HUES64 (cell line): ENCODE data around the gene TNC.

Source experiments
- H3K27ac ChIP-seq: 2 replicates; pipeline ENCODE4 v1.7.0; 2013; ENCODE audit warnings: low read depth, low read length, inconsistent platforms
- H3K27me3 ChIP-seq: 2 replicates; pipeline ENCODE4 v1.6.1; 2013; ENCODE audit warnings: mild to moderate bottlenecking, low read length; ENCODE audit not compliant: insufficient read depth
- H3K36me3 ChIP-seq: 2 replicates; pipeline ENCODE4 v1.6.1; 2013; ENCODE audit warnings: mild to moderate bottlenecking, low read length; ENCODE audit not compliant: insufficient read depth
- H3K4me1 ChIP-seq: 2 replicates; pipeline ENCODE4 v1.6.1; 2013; ENCODE audit warnings: mild to moderate bottlenecking, low read length, moderate library complexity; ENCODE audit not compliant: insufficient read depth
- H3K4me3 ChIP-seq: 2 replicates; pipeline ENCODE4 v1.5.1; 2013; ENCODE audit warnings: mild to moderate bottlenecking, low read length, moderate library complexity
- H3K9ac ChIP-seq: 2 replicates; pipeline ENCODE4 v1.6.1; 2013; ENCODE audit warnings: mild to moderate bottlenecking, low read depth, low read length
- H3K9me3 ChIP-seq: 2 replicates; pipeline ENCODE4 v1.6.1; 2013; ENCODE audit warnings: low read depth, low read length; ENCODE audit not compliant: insufficient read depth
- WGBS: fragments of 150-250, 120-280 bp; methylation state at CpG from one replicate; pipeline ENCODE4 v1.1.7; 2013; ENCODE audit warnings: missing lambda C conversion rate; 5-methylcytosine and 5-hydroxymethylcytosine counted together

The TNC gene

DNA sequence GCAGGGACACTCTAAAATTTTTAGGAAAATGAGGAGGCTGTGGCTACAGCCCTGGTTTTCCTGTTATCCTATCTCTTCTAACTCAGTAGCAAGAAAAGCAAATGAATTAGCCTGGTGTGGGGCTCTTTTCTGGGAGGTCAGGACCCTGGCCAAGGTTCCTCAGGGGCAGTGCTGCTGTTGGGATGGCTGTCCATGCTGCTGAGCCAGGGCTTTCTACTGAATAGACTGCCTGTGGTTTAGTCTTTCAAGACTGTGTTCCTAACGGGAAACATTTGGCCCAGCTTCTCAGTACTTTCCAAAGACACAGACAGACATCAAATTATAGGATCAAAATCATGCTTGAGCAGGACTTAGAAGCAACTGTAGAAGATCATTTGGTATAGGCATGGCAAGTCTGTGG lies 18.1 kb downstream of the TNC start:
- 47% methylated on average over 1 of the region's 1 CpG for WGBS
- Histone ChIP-seq H3K27ac (no peak overlapping the region), H3K4me1 (peaks cover 9% of the 10 kb centered on the region)

DNA sequence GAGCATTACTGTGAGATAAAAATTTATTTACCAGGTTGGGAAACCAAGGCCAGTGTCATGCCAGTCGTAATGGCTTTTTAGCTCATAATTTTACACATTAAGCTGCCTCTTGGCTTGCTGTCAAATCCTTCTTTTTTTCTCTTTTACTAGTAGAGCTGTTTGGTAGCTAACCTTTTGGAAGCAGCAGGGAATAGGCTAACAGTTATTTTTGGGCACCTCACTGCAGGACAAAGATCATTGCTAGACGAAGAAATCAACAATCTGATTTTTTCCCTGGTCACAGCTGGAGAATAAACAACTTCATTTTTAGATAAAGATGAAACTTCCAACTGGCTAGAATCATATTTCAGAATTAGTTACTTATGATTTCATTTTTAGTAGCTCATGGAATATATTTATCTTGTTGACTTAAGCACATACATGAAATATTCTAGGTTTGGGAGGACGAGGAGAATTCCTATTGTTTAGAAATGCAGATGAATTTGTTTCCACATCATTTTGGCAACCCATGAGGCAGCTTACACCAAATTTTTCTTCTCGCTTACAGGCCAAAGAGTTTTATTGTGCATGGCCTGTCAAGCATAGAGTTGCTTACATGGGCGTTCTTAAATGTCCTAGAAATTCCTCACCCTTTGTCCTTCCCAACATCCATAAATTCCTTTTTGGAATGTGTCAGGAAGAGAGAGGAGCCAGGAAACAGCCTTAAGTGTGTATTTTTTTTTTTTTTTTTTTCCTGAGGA lies 19.6 kb downstream of the TNC start:
- Histone ChIP-seq H3K4me1 (peaks cover 21% of the 10 kb centered on the region), H3K4me3 (no peak overlapping the region), H3K36me3 (no peaks in the 10 kb centered on the region), H3K9ac (no peak overlapping the region), H3K9me3 (no peaks in the 10 kb centered on the region), H3K27ac (no peak overlapping the region), H3K27me3 (0 out of 2 replicates have a peak, but pooled peaks cover 4% of the 10 kb centered on the region)
- WGBS = 79% methylated on average over 4 of the region's 5 CpGs

More for the DNA sequence above, 18.1 kb downstream of the TNC start:
- H3K9ac ChIP-seq = no peak overlapping the region
- no peak overlapping the region for H3K4me3 ChIP-seq
- 0 out of 2 replicates have a peak, but pooled peaks cover 4% of the 10 kb centered on the region for H3K27me3 ChIP-seq
- no peaks in the 10 kb centered on the region for H3K9me3 ChIP-seq
- H3K36me3 ChIP-seq = no peaks in the 10 kb centered on the region

DNA sequence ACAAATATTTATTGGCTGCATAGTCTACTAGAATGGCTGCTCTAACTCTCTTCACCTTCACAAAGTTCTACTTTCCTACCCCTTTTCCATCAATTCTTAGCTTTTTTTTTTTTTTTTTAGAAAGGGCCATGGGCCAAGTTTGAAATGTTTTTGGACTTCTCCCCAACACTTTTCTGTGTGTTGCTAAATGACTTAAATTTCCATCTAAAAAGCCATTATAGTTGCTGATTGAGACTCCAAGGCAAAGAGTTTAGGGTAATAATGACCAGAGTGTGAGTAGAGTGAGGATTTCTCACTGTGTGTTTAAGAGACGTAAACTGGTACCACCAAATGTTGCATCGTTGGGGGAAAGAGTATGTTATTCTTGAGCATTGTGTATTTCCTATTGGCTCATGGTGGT lies 24.4 kb downstream of the TNC start:
- H3K9me3 ChIP-seq = no peaks in the 10 kb centered on the region
- peak overlapping the region; percentile 9; the same call in 1 of the 2 replicates for H3K27ac ChIP-seq
- 70% methylated on average over 2 of the region's 2 CpGs for WGBS
- H3K9ac ChIP-seq = no peak overlapping the region
- no peak overlapping the region for H3K4me3 ChIP-seq
- H3K36me3 ChIP-seq = no peaks in the 10 kb centered on the region; the same call in 1 of the 2 replicates
- H3K27me3 ChIP-seq = peaks cover 8% of the 10 kb centered on the region; the same call in 1 of the 2 replicates
- peaks cover 25% of the 10 kb centered on the region for H3K4me1 ChIP-seq

DNA sequence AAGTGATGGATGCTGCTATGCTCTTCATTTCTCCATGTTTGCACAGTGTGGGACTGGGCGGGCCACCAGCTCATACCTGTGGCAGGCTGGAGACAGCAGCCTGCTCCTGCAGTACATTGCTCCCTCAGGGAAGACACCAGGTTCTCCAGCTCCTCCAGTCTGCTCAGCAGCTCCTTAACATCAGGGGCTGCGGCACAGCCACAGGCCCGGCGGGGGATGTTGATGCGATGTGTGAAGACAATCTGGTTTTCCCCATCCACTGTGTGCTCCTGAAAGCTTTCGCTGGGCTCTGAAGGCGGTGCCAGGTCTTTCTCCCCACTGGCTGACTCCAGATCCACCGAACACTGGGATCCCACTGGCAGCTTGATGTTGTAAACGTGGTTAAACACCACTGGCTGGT lies 27.5 kb downstream of the TNC start:
- peaks cover 21% of the 10 kb centered on the region for H3K4me1 ChIP-seq
- no peaks in the 10 kb centered on the region for H3K9me3 ChIP-seq
- H3K27ac ChIP-seq = no peak overlapping the region
- H3K9ac ChIP-seq = no peak overlapping the region
- H3K4me3 ChIP-seq = no peak overlapping the region
- WGBS = 96% methylated on average over 9 of the region's 9 CpGs
- H3K27me3 ChIP-seq = peaks cover 4% of the 10 kb centered on the region; the same call in 1 of the 2 replicates
- peaks cover 9% of the 10 kb centered on the region; the same call in 1 of the 2 replicates for H3K36me3 ChIP-seq

DNA sequence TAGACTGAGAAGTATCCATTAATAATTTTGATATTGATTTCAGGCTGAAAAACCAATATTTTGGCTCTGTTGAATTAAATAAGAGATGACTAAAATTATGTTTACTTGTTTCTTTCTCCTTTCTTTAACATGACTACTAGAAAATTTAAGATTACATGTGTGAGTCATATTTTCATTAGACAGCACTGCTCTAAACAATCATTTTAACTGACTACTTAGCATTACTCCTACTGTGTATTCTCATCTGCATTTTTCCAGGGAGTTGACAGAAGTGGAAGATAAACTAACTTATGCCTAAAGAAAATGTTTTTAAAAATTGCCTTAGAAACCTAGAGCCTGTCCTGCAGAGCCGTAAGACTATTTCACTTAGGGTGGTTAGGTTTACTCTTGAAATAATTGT lies 29.1 kb downstream of the TNC start:
- Histone ChIP-seq H3K9me3 (no peaks in the 10 kb centered on the region), H3K9ac (no peak overlapping the region), H3K4me3 (no peak overlapping the region), H3K4me1 (peaks cover 12% of the 10 kb centered on the region), H3K27ac (no peak overlapping the region), H3K36me3 (peaks cover 12% of the 10 kb centered on the region; the same call in 1 of the 2 replicates), H3K27me3 (peaks cover 4% of the 10 kb centered on the region; the same call in 1 of the 2 replicates)
- 96% methylated on average over 1 of the region's 1 CpG for WGBS

DNA sequence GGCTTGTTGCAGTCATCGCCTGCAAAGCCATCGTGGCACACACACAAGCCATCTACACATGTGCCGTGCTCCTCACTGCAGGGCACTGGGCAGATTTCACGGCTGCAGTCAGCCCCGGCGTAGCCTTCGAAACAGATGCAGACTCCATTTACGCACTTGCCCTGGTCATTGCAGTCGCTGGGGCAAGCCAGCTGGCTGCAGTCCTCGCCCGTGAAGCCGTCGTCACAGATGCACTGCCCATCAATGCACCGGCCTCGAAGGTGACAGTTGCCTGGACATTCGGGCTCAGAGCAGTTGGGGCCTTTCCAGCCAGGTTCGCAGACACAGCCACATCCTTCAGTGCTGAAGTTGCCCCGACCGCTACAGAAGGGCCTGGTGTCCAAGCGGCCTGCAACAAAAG lies 31.1 kb downstream of the TNC start:
- Histone ChIP-seq H3K36me3 (peaks cover 18% of the 10 kb centered on the region; the same call in 1 of the 2 replicates), H3K9ac (no peak overlapping the region), H3K9me3 (no peaks in the 10 kb centered on the region), H3K4me3 (no peak overlapping the region), H3K27ac (no peak overlapping the region), H3K27me3 (peaks cover 4% of the 10 kb centered on the region; the same call in 1 of the 2 replicates), H3K4me1 (no peaks in the 10 kb centered on the region)
- WGBS = 95% methylated on average over 20 of the region's 20 CpGs

DNA sequence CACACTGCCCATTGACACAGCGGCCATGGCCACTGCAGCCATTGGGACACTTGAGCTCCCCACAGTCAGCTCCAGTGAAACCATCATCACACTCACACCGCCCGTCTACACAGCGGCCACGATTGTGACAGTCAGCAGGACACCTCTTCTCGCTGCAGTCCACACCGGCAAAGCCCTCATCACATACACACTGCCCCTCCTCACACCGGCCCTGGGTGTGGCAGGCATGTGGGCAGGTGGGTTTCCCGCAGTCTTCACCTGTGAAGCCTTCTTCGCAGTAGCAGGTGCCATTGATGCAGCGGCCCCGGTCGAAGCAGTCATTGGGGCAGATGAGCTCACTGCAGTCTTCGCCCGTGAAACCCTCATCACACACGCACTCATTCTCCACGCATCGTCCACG lies 31.5 kb downstream of the TNC start:
- peaks cover 20% of the 10 kb centered on the region; the same call in 1 of the 2 replicates for H3K36me3 ChIP-seq
- 97% methylated on average over 19 of the region's 19 CpGs for WGBS
- no peak overlapping the region for H3K9ac ChIP-seq

DNA sequence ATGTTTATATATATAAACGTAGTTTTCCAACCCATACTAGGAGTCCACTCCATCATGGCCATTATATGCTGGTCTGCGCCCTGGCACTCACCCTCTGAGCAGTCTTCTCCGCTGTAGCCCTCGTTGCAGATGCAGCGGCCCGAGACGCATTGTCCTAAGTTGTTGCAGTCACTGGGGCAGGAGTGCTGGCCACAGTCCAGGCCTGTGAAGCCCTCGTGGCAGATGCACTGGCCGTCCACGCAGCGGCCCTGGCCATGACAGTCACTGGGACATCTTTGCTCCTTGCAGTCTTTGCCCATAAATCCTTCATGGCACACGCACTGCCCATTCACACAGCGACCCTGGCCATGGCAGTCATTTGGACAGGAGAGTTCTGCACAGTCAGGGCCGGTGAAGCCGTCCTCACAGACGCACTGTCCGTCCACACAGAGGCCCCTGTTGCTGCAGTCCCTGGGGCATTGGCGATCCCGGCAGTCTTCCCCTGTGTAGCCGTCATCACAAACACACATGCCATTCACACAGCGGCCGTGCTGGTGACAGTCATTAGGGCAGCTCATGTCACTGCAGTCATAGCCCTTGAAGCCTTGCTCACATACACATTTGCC lies 32.1 kb downstream of the TNC start:
- Histone ChIP-seq H3K9ac (no peak overlapping the region), H3K27ac (no peak overlapping the region), H3K4me1 (no peaks in the 10 kb centered on the region), H3K9me3 (no peaks in the 10 kb centered on the region), H3K36me3 (peaks cover 23% of the 10 kb centered on the region; the same call in 1 of the 2 replicates), H3K27me3 (no peaks in the 10 kb centered on the region), H3K4me3 (no peak overlapping the region)
- 95% methylated on average over 22 of the region's 22 CpGs for WGBS

More for the DNA sequence above, 31.5 kb downstream of the TNC start:
- H3K27ac ChIP-seq = no peak overlapping the region
- H3K9me3 ChIP-seq = no peaks in the 10 kb centered on the region
- H3K27me3 ChIP-seq = peaks cover 1% of the 10 kb centered on the region; the same call in 1 of the 2 replicates
- H3K4me3 ChIP-seq = no peak overlapping the region
- H3K4me1 ChIP-seq = no peaks in the 10 kb centered on the region

DNA sequence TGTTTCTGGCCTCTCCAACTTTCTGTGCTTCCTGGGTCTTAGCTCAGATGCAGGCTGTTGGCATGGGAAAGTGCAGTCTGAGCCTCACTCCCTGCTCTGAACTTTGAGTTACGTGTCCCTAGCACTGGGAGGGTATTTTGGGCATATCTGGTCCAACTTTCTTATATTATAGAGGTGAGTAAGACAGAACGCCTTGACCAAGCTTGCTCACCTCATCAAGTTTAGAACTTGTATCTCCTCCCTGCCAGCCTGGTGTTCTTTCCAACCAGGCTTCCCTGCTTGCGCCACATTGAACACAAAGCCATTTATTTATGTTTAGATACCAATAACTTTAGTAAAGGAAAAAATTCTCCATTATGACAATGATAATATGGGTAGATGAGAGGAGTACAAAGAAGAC lies 33.2 kb downstream of the TNC start:
- Histone ChIP-seq H3K9me3 (no peaks in the 10 kb centered on the region), H3K36me3 (peaks cover 23% of the 10 kb centered on the region; the same call in 1 of the 2 replicates), H3K4me3 (no peak overlapping the region), H3K9ac (no peak overlapping the region), H3K27me3 (no peaks in the 10 kb centered on the region), H3K4me1 (peaks cover 5% of the 10 kb centered on the region; the same call in 1 of the 2 replicates), H3K27ac (no peak overlapping the region)
- 91% methylated on average over 2 of the region's 3 CpGs for WGBS

DNA sequence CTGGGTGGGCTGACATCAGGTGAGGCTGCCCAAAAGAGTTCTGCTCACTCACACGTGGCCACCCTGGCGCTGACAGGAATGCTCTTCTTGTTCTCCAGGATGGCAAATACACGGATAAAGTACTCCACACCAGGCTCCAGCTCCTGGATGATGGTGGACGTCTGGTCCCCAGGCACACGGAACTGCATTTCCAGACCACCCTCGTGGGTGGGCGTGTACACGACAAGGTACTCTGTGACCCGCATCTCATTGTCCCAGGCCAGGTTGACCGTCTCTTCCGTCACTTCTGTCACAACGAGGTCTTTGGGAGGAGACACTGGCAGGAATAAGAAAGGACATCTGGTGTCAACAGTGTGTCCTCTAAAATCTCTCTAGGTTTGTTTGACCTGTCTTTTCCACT lies 33.8 kb downstream of the TNC start:
- Histone ChIP-seq H3K27me3 (no peaks in the 10 kb centered on the region), H3K9me3 (no peaks in the 10 kb centered on the region), H3K27ac (no peak overlapping the region), H3K4me3 (no peak overlapping the region), H3K36me3 (peaks cover 27% of the 10 kb centered on the region; the same call in 1 of the 2 replicates), H3K4me1 (peaks cover 5% of the 10 kb centered on the region; the same call in 1 of the 2 replicates), H3K9ac (no peak overlapping the region)
- WGBS = 94% methylated on average over 12 of the region's 12 CpGs

DNA sequence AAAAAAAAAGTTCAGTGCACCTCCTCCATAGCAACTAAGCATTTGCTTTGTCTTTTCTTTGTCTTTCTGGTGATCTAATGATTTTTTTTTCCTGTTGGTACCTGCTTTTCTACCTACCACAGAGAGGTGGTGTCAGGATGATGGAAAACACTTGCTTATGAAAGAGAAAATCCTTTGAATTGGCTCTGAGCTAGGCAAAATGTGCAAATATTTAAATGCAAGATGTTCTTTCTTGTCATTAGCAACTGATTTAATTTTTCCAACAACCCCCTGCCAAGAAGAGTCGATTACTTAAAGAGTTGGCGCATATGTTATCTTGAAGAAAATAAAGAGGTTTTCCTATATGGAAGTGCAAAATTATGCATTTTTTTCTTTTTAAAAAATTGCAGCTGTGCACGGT lies 37.7 kb downstream of the TNC start:
- peaks cover 5% of the 10 kb centered on the region; the same call in 1 of the 2 replicates for H3K4me1 ChIP-seq
- no peaks in the 10 kb centered on the region for H3K9me3 ChIP-seq
- no peaks in the 10 kb centered on the region for H3K27me3 ChIP-seq
- H3K27ac ChIP-seq = no peak overlapping the region
- WGBS = 86% methylated on average over 3 of the region's 3 CpGs
- peaks cover 33% of the 10 kb centered on the region; the same call in 1 of the 2 replicates for H3K36me3 ChIP-seq
- no peak overlapping the region for H3K9ac ChIP-seq
- H3K4me3 ChIP-seq = no peak overlapping the region
